SK-N-MC (cell line): ENCODE results near the gene LAMC2.

Experiments used
- DNase-seq: peaks from one replicate; pipeline ENCODE4 v3.0.0-alpha.2; 2011; ENCODE audit warnings: low read depth, low spot score
- H3K27ac ChIP-seq: fragments of 200-600 bp; sonication (generic); 2 replicates; pipeline ENCODE4 v1.5.1; 2016; ENCODE audit warnings: mixed run types
- H3K36me3 ChIP-seq: fragments of 200-600 bp; sonication (generic); 2 replicates; pipeline ENCODE4 v1.6.1; 2017; ENCODE audit warnings: antibody characterized with exemption, low read length, mixed read lengths; ENCODE audit not compliant: insufficient read depth
- H3K4me3 ChIP-seq: fragments of 200-600 bp; sonication (generic); 2 replicates; pipeline ENCODE4 v1.5.1; 2016
- H3K9ac ChIP-seq: fragments of 200-600 bp; sonication (generic); 2 replicates; pipeline ENCODE4 v1.8.0; 2017; ENCODE audit warnings: mixed run types, mixed read lengths; ENCODE audit not compliant: insufficient read length
- H3K9me3 ChIP-seq: fragments of 200-600 bp; sonication (generic); 2 replicates; pipeline ENCODE4 v1.6.1; 2017; ENCODE audit warnings: low read depth, mild to moderate bottlenecking, antibody characterized with exemption, low read length, moderate library complexity, mixed read lengths
- EZH2 ChIP-seq: fragments of 200-600 bp; sonication (generic); IDR thresholded peaks from one replicate; pipeline ENCODE4 v1.6.1; 2017; ENCODE audit warnings: antibody characterized with exemption
- FOXP2 ChIP-seq: optimal IDR thresholded peaks from 2 replicates; pipeline ENCODE3; 2011; ENCODE audit warnings: mild to moderate bottlenecking, moderate library complexity; ENCODE audit not compliant: insufficient read depth; ENCODE audit errors: extremely low read length, control extremely low read depth
- POLR2AphosphoS5 ChIP-seq: IDR thresholded peaks from 2 replicates; pipeline ENCODE4 v1.6.1; 2012; ENCODE audit warnings: mild to moderate bottlenecking, low read depth, low read length, borderline replicate concordance

LAMC2 gene

GRCh38 chr1:183178545-183178944 is 7.5 kb upstream of the LAMC2 start:
- TF ChIP-seq EZH2, result no peak
- TF ChIP-seq FOXP2, result no peak
- no peak for TF ChIP-seq POLR2AphosphoS5
- DNase-seq, result no peak
- Histone ChIP-seq H3K9me3 (no peaks in the 10 kb centered on the region), H3K36me3 (no peaks in the 10 kb centered on the region), H3K9ac (no peak overlapping the region), H3K4me3 (no peak overlapping the region), H3K27ac (no peak overlapping the region)

GRCh38 chr1:183179033-183179432 is 7.0 kb upstream of the LAMC2 start:
- Histone ChIP-seq H3K36me3 (no peaks in the 10 kb centered on the region), H3K4me3 (no peak overlapping the region), H3K27ac (no peak overlapping the region), H3K9me3 (no peaks in the 10 kb centered on the region), H3K9ac (no peak overlapping the region)
- TF ChIP-seq FOXP2 (no peak), POLR2AphosphoS5 (no peak), EZH2 (no peak)
- DNase-seq, result no peak

- TF ChIP-seq POLR2AphosphoS5 (no peak), EZH2 (no peak), FOXP2 (no peak)
- H3K27ac ChIP-seq, result peak overlapping the region; percentile 67; the same call in 1 of the 2 replicates
- peak overlapping the region; percentile 29 for H3K9ac ChIP-seq
Measured at GRCh38 chr1:183180218-183180617, 5.8 kb upstream of the LAMC2 start.

GRCh38 chr1:183180634-183181056 is 5.4 kb upstream of the LAMC2 start:
- H3K9ac ChIP-seq, result peak overlapping the region; percentile 29
- no peaks in the 10 kb centered on the region for H3K36me3 ChIP-seq
- peak overlapping the region; percentile 67; the same call in 1 of the 2 replicates for H3K27ac ChIP-seq
- no peak for DNase-seq
- H3K9me3 ChIP-seq, result no peaks in the 10 kb centered on the region
- TF ChIP-seq FOXP2 (no peak), POLR2AphosphoS5 (no peak), EZH2 (no peak)
- peak overlapping the region; percentile 49 for H3K4me3 ChIP-seq

More at GRCh38 chr1:183180218-183180617, 5.8 kb upstream of the LAMC2 start:
- DNase-seq, result no peak
- Histone ChIP-seq H3K4me3 (peak overlapping the region; percentile 49), H3K9me3 (no peaks in the 10 kb centered on the region), H3K36me3 (no peaks in the 10 kb centered on the region)

- no peaks in the 10 kb centered on the region for H3K36me3 ChIP-seq
- no peak overlapping the region for H3K9ac ChIP-seq
Measured at GRCh38 chr1:183186841-183187240, 777 bp downstream of the LAMC2 start.

GRCh38 chr1:183188240-183188639 is 2.2 kb downstream of the LAMC2 start:
- no peak overlapping the region for H3K4me3 ChIP-seq
- no peaks in the 10 kb centered on the region for H3K36me3 ChIP-seq
- no peaks in the 10 kb centered on the region for H3K9me3 ChIP-seq
- H3K27ac ChIP-seq, result no peak overlapping the region
- DNase-seq, result no peak
- no peak overlapping the region for H3K9ac ChIP-seq
- no peak for TF ChIP-seq POLR2AphosphoS5
- no peak for TF ChIP-seq EZH2

More at GRCh38 chr1:183186841-183187240, 777 bp downstream of the LAMC2 start:
- H3K9me3 ChIP-seq, result no peaks in the 10 kb centered on the region
- H3K4me3 ChIP-seq, result no peak overlapping the region
- TF ChIP-seq FOXP2 (no peak), EZH2 (no peak), POLR2AphosphoS5 (no peak)
- no peak overlapping the region for H3K27ac ChIP-seq
- DNase-seq, result no peak

- Histone ChIP-seq H3K4me3 (no peak overlapping the region), H3K36me3 (no peaks in the 10 kb centered on the region)
Measured at GRCh38 chr1:183191833-183192232, 5.8 kb downstream of the LAMC2 start.

GRCh38 chr1:183193963-183194525 is 8.0 kb downstream of the LAMC2 start:
- TF ChIP-seq EZH2 (no peak), FOXP2 (no peak), POLR2AphosphoS5 (no peak)
- no peak for DNase-seq
- Histone ChIP-seq H3K27ac (no peak overlapping the region), H3K36me3 (no peaks in the 10 kb centered on the region), H3K4me3 (no peak overlapping the region), H3K9me3 (no peaks in the 10 kb centered on the region), H3K9ac (no peak overlapping the region)

More at GRCh38 chr1:183191833-183192232, 5.8 kb downstream of the LAMC2 start:
- no peak for DNase-seq
- H3K9me3 ChIP-seq, result no peaks in the 10 kb centered on the region
- no peak overlapping the region for H3K9ac ChIP-seq
- no peak for TF ChIP-seq EZH2
- TF ChIP-seq POLR2AphosphoS5, result no peak
- no peak for TF ChIP-seq FOXP2
- no peak overlapping the region for H3K27ac ChIP-seq

GRCh38 chr1:183194527-183195141 is 8.6 kb downstream of the LAMC2 start:
- no peaks in the 10 kb centered on the region for H3K36me3 ChIP-seq
- H3K9ac ChIP-seq, result no peak overlapping the region
- no peak for DNase-seq
- H3K4me3 ChIP-seq, result no peak overlapping the region
- no peak for TF ChIP-seq EZH2
- TF ChIP-seq POLR2AphosphoS5, result no peak
- no peak for TF ChIP-seq FOXP2
- no peak overlapping the region for H3K27ac ChIP-seq
- H3K9me3 ChIP-seq, result no peaks in the 10 kb centered on the region
